Astrocyte (in vitro differentiated cells and primary cell): Measurements from ENCODE around the gene KRTAP4-6. TPM values are rescaled to one million over a fixed set of nuclear protein-coding genes. Genes with fewer than 3 reads are reported as not detected.
"Not testable (repeated sequence)": the region's sequence is repeated elsewhere in the genome, so short reads cannot be mapped to it uniquely, and the experiment has no call there.

Source experiments
- DNase-seq: peaks from one replicate; pipeline ENCODE4 v3.0.0-alpha.2; 2010; ENCODE audit warnings: low read depth
- FAIRE-seq: peaks from 2 replicates; lab custom pipeline; 2011; peaks lifted over from hg19 to GRCh38; lab: Jason Lieb, UNC
- H2AFZ ChIP-seq: 2 replicates; pipeline ENCODE4 v1.6.0; 2012; ENCODE audit warnings: low read depth, low read length, inconsistent platforms
- H3K27ac ChIP-seq: 2 replicates; pipeline ENCODE4 v1.5.1; 2011; ENCODE audit warnings: low read depth, low read length, inconsistent platforms
- H3K27me3 ChIP-seq: 2 replicates; pipeline ENCODE4 v1.6.0; 2011; ENCODE audit warnings: low read length, inconsistent platforms; ENCODE audit not compliant: insufficient read depth
- H3K36me3 ChIP-seq: 2 replicates; pipeline ENCODE4 v1.5.1; 2011; ENCODE audit warnings: low read length, inconsistent platforms; ENCODE audit not compliant: insufficient read depth
- H3K4me1 ChIP-seq: 2 replicates; pipeline ENCODE4 v1.5.1; 2011; ENCODE audit warnings: low read length, inconsistent platforms; ENCODE audit not compliant: insufficient read depth
- H3K4me2 ChIP-seq: 2 replicates; pipeline ENCODE4 v1.6.0; 2012; ENCODE audit warnings: low read length, inconsistent platforms
- H3K4me3 ChIP-seq: 2 replicates; pipeline ENCODE4 v1.5.1; 2011; ENCODE audit warnings: low read depth, mild to moderate bottlenecking, low read length, inconsistent platforms; ENCODE audit not compliant: insufficient read depth
- H3K79me2 ChIP-seq: 2 replicates; pipeline ENCODE4 v1.6.0; 2012; ENCODE audit warnings: mild to moderate bottlenecking, low read length, inconsistent platforms; ENCODE audit not compliant: insufficient read depth
- H3K9ac ChIP-seq: 2 replicates; pipeline ENCODE4 v1.6.0; 2012; ENCODE audit warnings: mild to moderate bottlenecking, low read length, inconsistent platforms
- H3K9me3 ChIP-seq: 2 replicates; pipeline ENCODE4 v1.5.1; 2012; ENCODE audit warnings: low read depth, mild to moderate bottlenecking, low read length, inconsistent platforms; ENCODE audit not compliant: insufficient read depth
- H4K20me1 ChIP-seq: 2 replicates; pipeline ENCODE4 v1.6.0; 2012; ENCODE audit warnings: low read length, inconsistent platforms; ENCODE audit not compliant: insufficient read depth
- H3K27ac Mint-ChIP-seq: one replicate; pipeline ENCODE4 v1.8.0; 2021; ENCODE audit warnings: mild to moderate bottlenecking, mixed read lengths; ENCODE audit not compliant: unreplicated experiment
- H3K27me3 Mint-ChIP-seq: one replicate; pipeline ENCODE4 v1.8.0; 2021; ENCODE audit warnings: low read depth, mixed read lengths; ENCODE audit not compliant: unreplicated experiment
- H3K36me3 Mint-ChIP-seq: one replicate; pipeline ENCODE4 v1.8.0; 2021; ENCODE audit warnings: low read depth, mixed read lengths; ENCODE audit not compliant: unreplicated experiment
- H3K4me1 Mint-ChIP-seq: one replicate; pipeline ENCODE4 v1.8.0; 2021; ENCODE audit warnings: low read depth, mixed read lengths; ENCODE audit not compliant: unreplicated experiment
- H3K4me3 Mint-ChIP-seq: one replicate; pipeline ENCODE4 v1.8.0; 2021; ENCODE audit warnings: mild to moderate bottlenecking, moderate library complexity, mixed read lengths; ENCODE audit not compliant: unreplicated experiment
- H3K9me3 Mint-ChIP-seq: one replicate; pipeline ENCODE4 v1.8.0; 2021; ENCODE audit warnings: mild to moderate bottlenecking, mixed read lengths; ENCODE audit not compliant: unreplicated experiment
- CTCF ChIP-seq: IDR thresholded peaks from 2 replicates; pipeline ENCODE4 v1.5.1; 2011; ENCODE audit warnings: low read depth, mild to moderate bottlenecking, inconsistent platforms, low read length, moderate library complexity; ENCODE audit not compliant: insufficient read depth
- EZH2 ChIP-seq: IDR thresholded peaks from 2 replicates; pipeline ENCODE4 v1.6.1; 2012; ENCODE audit warnings: mild to moderate bottlenecking, low read length, inconsistent platforms; ENCODE audit not compliant: insufficient read depth
- total RNA-seq: library from RNA; stranded (reverse); gene quantifications from 2 replicates; pipeline ENCODE4 v1.2.1, GENCODE V29; 2021

The KRTAP4-6 gene
- total RNA-seq, 1 donor from 2014 or later = not detected

DNA sequence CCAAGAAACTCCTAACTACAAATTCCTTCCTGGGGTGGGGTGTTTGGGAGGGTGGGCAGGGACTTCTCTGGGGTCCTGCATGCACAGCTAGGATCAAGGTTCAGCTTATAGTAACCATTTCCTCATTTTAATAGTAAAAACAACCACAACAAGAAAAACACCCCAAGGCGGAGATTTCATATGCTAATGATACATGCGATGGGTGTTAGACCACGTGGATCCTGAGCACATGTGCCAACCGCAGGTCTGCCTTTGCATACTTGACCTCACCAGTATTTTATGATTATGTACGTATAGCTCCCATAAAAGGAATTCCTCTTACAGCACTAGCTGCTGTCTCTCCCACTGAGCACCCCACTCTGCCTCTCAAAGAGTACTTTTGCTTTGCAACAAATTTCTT lies 24.0 kb downstream of the KRTAP4-6 start:
- Histone ChIP-seq H3K36me3 (no peaks in the 10 kb centered on the region), H4K20me1 (no peaks in the 10 kb centered on the region), H3K4me2 (no peak overlapping the region), H3K27ac (no peak overlapping the region), H3K4me3 (no peak overlapping the region), H3K4me1 (peaks cover 4% of the 10 kb centered on the region), H3K79me2 (no peaks in the 10 kb centered on the region), H3K9me3 (peaks cover 6% of the 10 kb centered on the region), H3K9ac (no peak overlapping the region), H3K27me3 (no peaks in the 10 kb centered on the region), H2AFZ (no peak overlapping the region)
- FAIRE-seq (no peak), DNase-seq (no peak)
- no peak overlapping the region for H3K27ac Mint-ChIP-seq
- no peaks in the 10 kb centered on the region for H3K36me3 Mint-ChIP-seq
- H3K4me1 Mint-ChIP-seq = peaks cover 13% of the 10 kb centered on the region
- no peak overlapping the region for H3K4me3 Mint-ChIP-seq
- H3K9me3 Mint-ChIP-seq = peaks cover 4% of the 10 kb centered on the region
- TF ChIP-seq CTCF = no peak
- TF ChIP-seq EZH2 = no peak
- H3K27me3 Mint-ChIP-seq = peaks cover 6% of the 10 kb centered on the region

DNA sequence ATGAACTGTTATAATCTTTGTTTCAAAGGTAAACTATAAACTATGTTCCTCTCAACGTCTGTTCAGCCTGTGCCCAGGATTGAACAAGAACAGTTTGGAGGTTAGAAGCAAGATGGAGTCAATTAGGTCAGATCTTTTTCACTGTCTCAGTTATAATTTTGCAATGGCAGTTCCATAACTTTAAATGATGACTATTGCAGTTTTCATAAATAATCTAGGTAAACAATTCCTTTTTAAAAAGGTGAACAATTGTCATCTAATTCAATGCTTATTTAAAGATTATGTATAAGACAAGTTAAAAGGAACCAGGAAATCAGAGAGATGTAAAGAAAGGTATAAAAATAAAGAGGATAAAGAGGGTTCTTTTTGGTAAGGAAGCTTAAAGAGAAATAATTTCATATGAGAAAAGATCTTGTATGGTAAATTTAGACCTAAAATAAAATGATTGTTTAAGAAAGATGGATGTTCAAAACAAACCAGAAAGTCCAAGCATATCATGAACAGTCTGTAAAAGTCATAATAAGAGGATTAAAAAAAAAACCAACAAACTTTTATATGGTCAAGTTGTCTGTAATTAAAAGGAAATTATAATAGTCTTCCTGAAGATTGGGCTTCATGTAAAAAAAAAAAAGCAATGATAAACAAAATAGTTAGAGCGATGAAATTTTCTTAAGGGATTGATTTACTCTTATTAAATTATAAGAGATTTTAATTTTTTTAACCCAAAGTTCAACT lies 29.0 kb downstream of the KRTAP4-6 start:
- peaks cover 2% of the 10 kb centered on the region for H3K9me3 Mint-ChIP-seq
- FAIRE-seq = no peak

GRCh38 chr17:41108728-41109386 lies 31.5 kb downstream of the KRTAP4-6 start:
- FAIRE-seq, H3K36me3 ChIP-seq, H3K9me3 Mint-ChIP-seq, H3K27ac Mint-ChIP-seq, H3K4me1 ChIP-seq, DNase-seq, H3K79me2 ChIP-seq, H3K36me3 Mint-ChIP-seq, H2AFZ ChIP-seq, H3K27me3 Mint-ChIP-seq, H3K27me3 ChIP-seq, H4K20me1 ChIP-seq, H3K4me3 Mint-ChIP-seq, H3K9me3 ChIP-seq, H3K27ac ChIP-seq: not testable (repeated sequence)
- Histone ChIP-seq H3K4me2 (peak overlapping the region; percentile 30), H3K9ac (peak overlapping the region; percentile 58), H3K4me3 (peak overlapping the region; percentile 34)
- H3K4me1 Mint-ChIP-seq = peaks cover 14% of the 10 kb centered on the region

More for the DNA sequence above, 29.0 kb downstream of the KRTAP4-6 start:
- H3K4me2 ChIP-seq = no peak overlapping the region
- Mint-ChIP-seq H3K27me3 (peaks cover under 1% of the 10 kb centered on the region), H3K4me1 (peaks cover 1% of the 10 kb centered on the region), H3K4me3 (no peak overlapping the region), H3K27ac (no peak overlapping the region), H3K36me3 (no peaks in the 10 kb centered on the region)
- H3K36me3 ChIP-seq = no peaks in the 10 kb centered on the region
- H3K27ac ChIP-seq = no peak overlapping the region
- peaks cover 6% of the 10 kb centered on the region for H3K9me3 ChIP-seq
- DNase-seq = no peak
- H3K4me3 ChIP-seq = no peak overlapping the region
- no peak overlapping the region for H2AFZ ChIP-seq
- no peaks in the 10 kb centered on the region for H4K20me1 ChIP-seq
- no peaks in the 10 kb centered on the region for H3K27me3 ChIP-seq
- TF ChIP-seq CTCF (no peak), EZH2 (no peak)
- H3K4me1 ChIP-seq = no peaks in the 10 kb centered on the region
- H3K9ac ChIP-seq = no peak overlapping the region
- H3K79me2 ChIP-seq = no peaks in the 10 kb centered on the region
